A549 (cell line): ENCODE data around the gene SETD3. TPM values are rescaled to one million over a fixed set of nuclear protein-coding genes. Genes with fewer than 3 reads are reported as not detected.

Source experiments
- ATAC-seq, 2 experiments: fragments of 200-7000 bp in 1 of 2; fragments of >200 bp in 1 of 2; cut with Nextera tagmentation in 1 of 2; cut with Tn5 transposase in 1 of 2; 3 replicates each; pipeline versions ENCODE4 v1.8.0 to v1.9.1; 2018 to 2020; ENCODE audit warnings: mild to moderate bottlenecking in 1 of 2, moderate library complexity in 1 of 2
- CTCF ChIA-PET: fragments of 300-600 bp; sonication (Branson Sonifier 250); formaldehyde crosslinking; extraction: SDS; loops from one replicate; lab custom pipeline; 2021; ENCODE audit warnings: antibody characterized with exemption, inconsistent platforms; lab: Yijun Ruan, JAX
- POLR2A ChIA-PET: fragments of 350-600 bp; formaldehyde crosslinking; extraction: SDS; loops from one replicate; lab custom pipeline; 2021; ENCODE audit warnings: antibody characterized with exemption, inconsistent platforms; lab: Yijun Ruan, JAX
- DNase-seq, 2 experiments: peaks; one replicate each; pipeline versions ENCODE4 v3.0.0 to v3.0.0-alpha.2; 2011 to 2016; ENCODE audit warnings: low read depth in 1 of 2, low spot score in 1 of 2
- FAIRE-seq: peaks from 2 replicates; lab custom pipeline; 2011; peaks lifted over from hg19 to GRCh38; lab: Jason Lieb, UNC
- H3K27ac ChIP-seq, 2 experiments: fragments of >200 bp; sonication (Bioruptor Twin); formaldehyde crosslinking; 3 replicates each; pipeline ENCODE4 v1.5.1; 2016 to 2017
- H3K4me1 ChIP-seq: fragments of >200 bp; sonication (Bioruptor Twin); formaldehyde crosslinking; 3 replicates; pipeline ENCODE4 v1.6.1; 2016
- H3K4me2 ChIP-seq: fragments of >200 bp; sonication (Bioruptor Twin); formaldehyde crosslinking; 3 replicates; pipeline ENCODE4 v1.6.1; 2016
- H3K4me3 ChIP-seq: fragments of >200 bp; sonication (Bioruptor Twin); formaldehyde crosslinking; 3 replicates; pipeline ENCODE4 v1.5.1; 2016
- H3K9me3 ChIP-seq: fragments of >200 bp; sonication (Bioruptor Twin); formaldehyde crosslinking; 3 replicates; pipeline ENCODE4 v1.6.1; 2016
- CBX8 ChIP-seq: fragments of 200-600 bp; sonication (generic); IDR thresholded peaks from 2 replicates; pipeline ENCODE4 v1.6.1; 2016
- CHD4 ChIP-seq: fragments of 200-600 bp; sonication (generic); IDR thresholded peaks from 2 replicates; pipeline ENCODE4 v1.6.1; 2016; ENCODE audit warnings: antibody characterized with exemption, mild to moderate bottlenecking, borderline replicate concordance
- CTCF ChIP-seq: fragments of >200 bp; sonication (Bioruptor Twin); formaldehyde crosslinking; IDR thresholded peaks from 3 replicates; pipeline ENCODE4 v1.5.1; 2016
- EHF ChIP-seq: fragments of 250-450 bp; sonication (Bioruptor Pico); IDR thresholded peaks from 2 replicates; pipeline ENCODE4 v1.5.0; 2020; ENCODE audit warnings: mild to moderate bottlenecking
- ELK1 ChIP-seq: fragments of 150-350 bp; IDR thresholded peaks from 2 replicates; pipeline ENCODE4 v1.6.1; 2014; ENCODE audit warnings: low read depth, mild to moderate bottlenecking, low read length
- EP300 ChIP-seq, 2 experiments: fragments of >200 bp; sonication (Bioruptor Twin); formaldehyde crosslinking; IDR thresholded peaks; 2 replicates in 1 of 2; 3 replicates in 1 of 2; pipeline ENCODE4 v1.6.1; 2016 to 2017
- FOSB ChIP-seq: fragments of 250-450 bp; sonication (Bioruptor Pico); IDR thresholded peaks from 2 replicates; pipeline ENCODE4 v1.5.0; 2020; ENCODE audit warnings: mild to moderate bottlenecking, moderate library complexity
- FOXS1 ChIP-seq: fragments of 250-450 bp; sonication (Bioruptor Pico); IDR thresholded peaks from 2 replicates; pipeline ENCODE4 v1.5.0; 2020; ENCODE audit warnings: mild to moderate bottlenecking, moderate library complexity
- HES2 ChIP-seq: fragments of >200 bp; sonication (Bioruptor Twin); formaldehyde crosslinking; IDR thresholded peaks from 2 replicates; pipeline ENCODE4 v1.6.1; 2016
- HOXB5 ChIP-seq: fragments of 250-450 bp; sonication (Bioruptor Pico); IDR thresholded peaks from 2 replicates; pipeline ENCODE4 v1.5.0; 2020; ENCODE audit warnings: mild to moderate bottlenecking, moderate library complexity
- JUN ChIP-seq, 2 experiments: fragments of >200 bp; sonication (Bioruptor Twin); formaldehyde crosslinking; IDR thresholded peaks; 2 replicates in 1 of 2; 3 replicates in 1 of 2; pipeline ENCODE4 v1.6.1; 2016 to 2017
- JUNB ChIP-seq: fragments of >200 bp; sonication (Bioruptor Twin); formaldehyde crosslinking; IDR thresholded peaks from 2 replicates; pipeline ENCODE4 v1.6.1; 2016
- MAFK ChIP-seq: fragments of 450-650 bp; IDR thresholded peaks from 2 replicates; pipeline ENCODE4 v1.6.1; 2014; ENCODE audit not compliant: partially characterized antibody
- NFE2L2 ChIP-seq: fragments of 150-350 bp; conservative IDR thresholded peaks from 2 replicates; pipeline ENCODE4 v1.6.1; 2014; ENCODE audit warnings: low read length
- NPAS2 ChIP-seq: fragments of 250-450 bp; sonication (Bioruptor Pico); IDR thresholded peaks from 2 replicates; pipeline ENCODE4 v1.8.0; 2022; ENCODE audit warnings: mild to moderate bottlenecking, moderate library complexity, borderline replicate concordance
- NR3C1 ChIP-seq: fragments of >200 bp; sonication (Bioruptor Twin); formaldehyde crosslinking; IDR thresholded peaks from 3 replicates; pipeline ENCODE4 v1.6.1; 2017
- PHF8 ChIP-seq: fragments of 200-600 bp; sonication (generic); IDR thresholded peaks from 2 replicates; pipeline ENCODE4 v1.6.1; 2016; ENCODE audit warnings: low read depth, mild to moderate bottlenecking, antibody characterized with exemption, moderate library complexity, borderline replicate concordance
- POLR2AphosphoS2 ChIP-seq: conservative IDR thresholded peaks from 2 replicates; pipeline ENCODE4 v1.6.1; 2012; ENCODE audit warnings: low read length, improper control_type of control experiment, inconsistent platforms
- RARB ChIP-seq: fragments of 250-450 bp; sonication (Bioruptor Pico); IDR thresholded peaks from 2 replicates; pipeline ENCODE4 v1.8.0; 2021; ENCODE audit warnings: mild to moderate bottlenecking, moderate library complexity
- REST ChIP-seq: fragments of 200-600 bp; sonication (generic); IDR thresholded peaks from 2 replicates; pipeline ENCODE4 v1.6.1; 2016; ENCODE audit warnings: antibody characterized with exemption, mild to moderate bottlenecking, moderate library complexity
- SMC3 ChIP-seq: fragments of >200 bp; sonication (Bioruptor Twin); formaldehyde crosslinking; IDR thresholded peaks from 3 replicates; pipeline ENCODE4 v1.6.1; 2018; ENCODE audit warnings: inconsistent platforms
- TFCP2L1 ChIP-seq: fragments of 250-450 bp; sonication (Bioruptor Pico); IDR thresholded peaks from 2 replicates; pipeline ENCODE4 v1.5.0; 2021; ENCODE audit warnings: mild to moderate bottlenecking
- TP53 ChIP-seq: fragments of 250-450 bp; sonication (Bioruptor Pico); IDR thresholded peaks from 2 replicates; pipeline ENCODE4 v1.5.0; 2021; ENCODE audit warnings: mild to moderate bottlenecking, moderate library complexity
- USF2 ChIP-seq: fragments of 450-650 bp; IDR thresholded peaks from 2 replicates; pipeline ENCODE4 v1.6.1; 2014; ENCODE audit warnings: antibody characterized with exemption
- ZFP36 ChIP-seq: fragments of 450-650 bp; IDR thresholded peaks from 2 replicates; pipeline ENCODE4 v1.6.1; 2014; ENCODE audit warnings: borderline replicate concordance; ENCODE audit not compliant: partially characterized antibody
- ZNF302 ChIP-seq: fragments of 250-450 bp; sonication (Bioruptor Pico); IDR thresholded peaks from 2 replicates; pipeline ENCODE4 v1.9.0; 2021; ENCODE audit warnings: inconsistent platforms, mild to moderate bottlenecking, moderate library complexity
- ZSCAN20 ChIP-seq: fragments of 250-450 bp; sonication (Bioruptor Pico); IDR thresholded peaks from 2 replicates; pipeline ENCODE4 v1.8.0; 2022; ENCODE audit warnings: mild to moderate bottlenecking, moderate library complexity
- WGBS: methylation state at CpG from one replicate; pipeline ENCODE4 v1.1.6; 2017; ENCODE audit errors: missing lambda C conversion rate; 5-methylcytosine and 5-hydroxymethylcytosine counted together
- polyA plus RNA-seq, 4 experiments: library from polyadenylated mRNA; depleted of rRNA in 3 of 4; stranded (reverse); fragments of >200 nt; fragmentation: RNase III in 1 of 4; extraction: RNeasy Plus Mini Kit Qiagen cat#74134 plus additional on column Dnase treatment in 1 of 4; gene quantifications; 2 replicates in 3 of 4; 3 replicates in 1 of 4; pipeline ENCODE4 v1.2.3, GENCODE V29; 2011 to 2017

Gene SETD3
- polyA plus RNA-seq, 2 of the 4 experiments (the other 2 are of a cell fraction) = 43.1 to 59.7 TPM

- no peak for ATAC-seq
- CTCF ChIA-PET = interaction anchor here (0.6 to 1.5 kb wide), 6 partner anchors 12 to 551 kb away, joined by 3 to 4 read pairs (median 3); partner anchors contain the start of gene SETD3
- FAIRE-seq = no peak
- no peaks in the 10 kb centered on the region for H3K9me3 ChIP-seq
- no peak overlapping the region for H3K4me3 ChIP-seq
- H3K4me2 ChIP-seq = no peak overlapping the region
- H3K4me1 ChIP-seq = no peaks in the 10 kb centered on the region
- no peak for DNase-seq
- no peak overlapping the region for H3K27ac ChIP-seq
- TF ChIP-seq SMC3 (no peak), ZNF302 (no peak), EHF (CRISPR knock-in tag) (no peak), CTCF (no peak), TFCP2L1 (CRISPR knock-in tag) (no peak), NFE2L2 (no peak), EP300 (IDR thresholded peaks at IDR 0.05) (no peak), POLR2AphosphoS2 (no peak), NPAS2 (CRISPR knock-in tag) (no peak), JUNB (no peak), ELK1 (no peak), ZSCAN20 (CRISPR knock-in tag) (no peak), MAFK (no peak), FOXS1 (CRISPR knock-in tag) (no peak), PHF8 (no peak), NR3C1 (no peak), TP53 (CRISPR knock-in tag) (no peak), CBX8 (no peak), HOXB5 (CRISPR knock-in tag) (no peak)
- TF ChIP-seq, all 56 proteins: peak for 0
- 93% methylated on average over 5 of the region's 5 CpGs for WGBS
- POLR2A ChIA-PET = no interaction called here
Observed at GRCh38 chr14:99461411-99462085, 19.1 kb downstream of the SETD3 start.

GRCh38 chr14:99460793-99461192, 19.9 kb downstream of the SETD3 start:
- FAIRE-seq (no peak), ATAC-seq (no peak), DNase-seq (no peak)
- ChIA-PET CTCF (interaction anchor here (0.6 to 1.9 kb wide), 5 partner anchors 10 to 67 kb away, joined by 3 to 6 read pairs (median 3); no protein-coding TSS in a partner anchor), POLR2A (interaction anchor here (1.0 kb wide), 1 partner anchor 20 kb away, joined by 5 read pairs; the partner anchor contains the start of genes CCNK and SETD3)
- Histone ChIP-seq H3K9me3 (no peaks in the 10 kb centered on the region), H3K4me1 (no peaks in the 10 kb centered on the region), H3K27ac (no peak overlapping the region), H3K4me3 (no peak overlapping the region), H3K4me2 (no peak overlapping the region)
- WGBS = 92% methylated on average over 3 of the region's 3 CpGs
- no peak for TF ChIP-seq ZSCAN20 (CRISPR knock-in tag)
- TF ChIP-seq FOSB (CRISPR knock-in tag) = no peak
- TF ChIP-seq PHF8 = no peak
- no peak for TF ChIP-seq ELK1
- no peak for TF ChIP-seq USF2
- no peak for TF ChIP-seq HOXB5 (CRISPR knock-in tag)
- TF ChIP-seq HES2 = no peak
- no peak for TF ChIP-seq JUN (IDR thresholded peaks at IDR 0.05)
- no peak for TF ChIP-seq CHD4
- TF ChIP-seq RARB (CRISPR knock-in tag) = no peak
- TF ChIP-seq REST = no peak
- TF ChIP-seq ZFP36 = no peak
- no peak for TF ChIP-seq SMC3
